ENCODE measurements around the gene FARP1.

Gene FARP1

GRCh38 chr13:98204546-98204945 is 61.7 kb downstream of the FARP1 start:
- Histone ChIP-seq H3K4me3 (ENCODE audit: low read length) (no peak overlapping the region), H3K9me3 (ENCODE audit: insufficient read depth, low read depth, low read length) (peaks cover 13% of the 10 kb centered on the region; the same call in 1 of the 2 replicates), H3K27ac (ENCODE audit: low read depth, low read length) (no peak overlapping the region), H3K9ac (ENCODE audit: low read depth, low read length) (no peak overlapping the region), H3K36me3 (ENCODE audit: insufficient read depth, low read length) (0 out of 2 replicates have a peak, but pooled peaks cover 4% of the 10 kb centered on the region), H3K27me3 (ENCODE audit: insufficient read depth, low read length) (no peaks in the 10 kb centered on the region), H3K4me1 (ENCODE audit: insufficient read depth, low read length) (peaks cover 35% of the 10 kb centered on the region)
- WGBS = 96% methylated on average over 2 of the region's 2 CpGs

GRCh38 chr13:98206946-98207345 is 64.1 kb downstream of the FARP1 start:
- WGBS = 93% methylated on average over 4 of the region's 4 CpGs
- Histone ChIP-seq H3K27ac (ENCODE audit: low read depth, low read length) (no peak overlapping the region), H3K4me1 (ENCODE audit: insufficient read depth, low read length) (peaks cover 11% of the 10 kb centered on the region), H3K9ac (ENCODE audit: low read depth, low read length) (no peak overlapping the region), H3K4me3 (ENCODE audit: low read length) (no peak overlapping the region), H3K36me3 (ENCODE audit: insufficient read depth, low read length) (0 out of 2 replicates have a peak, but pooled peaks cover 4% of the 10 kb centered on the region), H3K27me3 (ENCODE audit: insufficient read depth, low read length) (no peaks in the 10 kb centered on the region), H3K9me3 (ENCODE audit: insufficient read depth, low read depth, low read length) (peaks cover 21% of the 10 kb centered on the region)

GRCh38 chr13:98207416-98207815 is 64.5 kb downstream of the FARP1 start:
- H3K36me3 ChIP-seq (ENCODE audit: insufficient read depth, low read length) = 0 out of 2 replicates have a peak, but pooled peaks cover 4% of the 10 kb centered on the region
- H3K4me1 ChIP-seq (ENCODE audit: insufficient read depth, low read length) = peaks cover 7% of the 10 kb centered on the region
- H3K9me3 ChIP-seq (ENCODE audit: insufficient read depth, low read depth, low read length) = peaks cover 21% of the 10 kb centered on the region
- H3K4me3 ChIP-seq (ENCODE audit: low read length) = no peak overlapping the region
- WGBS = 72% methylated on average over 4 of the region's 4 CpGs
- H3K27ac ChIP-seq (ENCODE audit: low read depth, low read length) = no peak overlapping the region
- H3K27me3 ChIP-seq (ENCODE audit: insufficient read depth, low read length) = no peaks in the 10 kb centered on the region
- H3K9ac ChIP-seq (ENCODE audit: low read depth, low read length) = no peak overlapping the region

GRCh38 chr13:98208606-98209005 is 65.7 kb downstream of the FARP1 start:
- no peak overlapping the region for H3K27ac ChIP-seq (ENCODE audit: low read depth, low read length)
- H3K9ac ChIP-seq (ENCODE audit: low read depth, low read length) = no peak overlapping the region
- 92% methylated on average over 5 of the region's 5 CpGs for WGBS
- peaks cover 6% of the 10 kb centered on the region for H3K4me1 ChIP-seq (ENCODE audit: insufficient read depth, low read length)
- no peak overlapping the region for H3K4me3 ChIP-seq (ENCODE audit: low read length)
- H3K36me3 ChIP-seq (ENCODE audit: insufficient read depth, low read length) = peaks cover 11% of the 10 kb centered on the region; the same call in 1 of the 2 replicates
- H3K9me3 ChIP-seq (ENCODE audit: insufficient read depth, low read depth, low read length) = peaks cover 21% of the 10 kb centered on the region
- H3K27me3 ChIP-seq (ENCODE audit: insufficient read depth, low read length) = no peaks in the 10 kb centered on the region

- H3K4me3 ChIP-seq (ENCODE audit: low read length) = no peak overlapping the region
- no peak overlapping the region for H3K27ac ChIP-seq (ENCODE audit: low read depth, low read length)
- no peaks in the 10 kb centered on the region; the same call in 1 of the 2 replicates for H3K4me1 ChIP-seq (ENCODE audit: insufficient read depth, low read length)
- 98% methylated on average over 5 of the region's 5 CpGs for WGBS
- H3K36me3 ChIP-seq (ENCODE audit: insufficient read depth, low read length) = peaks cover 23% of the 10 kb centered on the region
- no peak overlapping the region for H3K9ac ChIP-seq (ENCODE audit: low read depth, low read length)
- H3K9me3 ChIP-seq (ENCODE audit: insufficient read depth, low read depth, low read length) = peaks cover 8% of the 10 kb centered on the region
- no peaks in the 10 kb centered on the region for H3K27me3 ChIP-seq (ENCODE audit: insufficient read depth, low read length)
These were observed 69.9 kb downstream of the FARP1 start for GRCh38 chr13:98212763-98213162.

- WGBS = 95% methylated on average over 7 of the region's 8 CpGs
- peaks cover 8% of the 10 kb centered on the region for H3K9me3 ChIP-seq (ENCODE audit: insufficient read depth, low read depth, low read length)
- H3K9ac ChIP-seq (ENCODE audit: low read depth, low read length) = no peak overlapping the region
- H3K4me1 ChIP-seq (ENCODE audit: insufficient read depth, low read length) = no peaks in the 10 kb centered on the region; the same call in 1 of the 2 replicates
- H3K27ac ChIP-seq (ENCODE audit: low read depth, low read length) = no peak overlapping the region
- no peaks in the 10 kb centered on the region for H3K27me3 ChIP-seq (ENCODE audit: insufficient read depth, low read length)
- peaks cover 23% of the 10 kb centered on the region for H3K36me3 ChIP-seq (ENCODE audit: insufficient read depth, low read length)
- no peak overlapping the region for H3K4me3 ChIP-seq (ENCODE audit: low read length)
These were observed 70.5 kb downstream of the FARP1 start for GRCh38 chr13:98213354-98213753.

- Histone ChIP-seq H3K9me3 (ENCODE audit: insufficient read depth, low read depth, low read length) (peaks cover 8% of the 10 kb centered on the region), H3K4me1 (ENCODE audit: insufficient read depth, low read length) (no peaks in the 10 kb centered on the region; the same call in 1 of the 2 replicates), H3K27me3 (ENCODE audit: insufficient read depth, low read length) (no peaks in the 10 kb centered on the region), H3K4me3 (ENCODE audit: low read length) (no peak overlapping the region), H3K27ac (ENCODE audit: low read depth, low read length) (no peak overlapping the region), H3K36me3 (ENCODE audit: insufficient read depth, low read length) (peaks cover 23% of the 10 kb centered on the region), H3K9ac (ENCODE audit: low read depth, low read length) (no peak overlapping the region)
- WGBS = 74% methylated on average over 14 of the region's 16 CpGs
These were observed 71.2 kb downstream of the FARP1 start for GRCh38 chr13:98214008-98214643.

GRCh38 chr13:98214707-98215106 is 71.8 kb downstream of the FARP1 start:
- no peak overlapping the region for H3K9ac ChIP-seq (ENCODE audit: low read depth, low read length)
- H3K4me3 ChIP-seq (ENCODE audit: low read length) = no peak overlapping the region
- H3K9me3 ChIP-seq (ENCODE audit: insufficient read depth, low read depth, low read length) = peaks cover 8% of the 10 kb centered on the region
- no peaks in the 10 kb centered on the region; the same call in 1 of the 2 replicates for H3K4me1 ChIP-seq (ENCODE audit: insufficient read depth, low read length)
- 94% methylated on average over 6 of the region's 6 CpGs for WGBS
- H3K27ac ChIP-seq (ENCODE audit: low read depth, low read length) = no peak overlapping the region
- no peaks in the 10 kb centered on the region for H3K27me3 ChIP-seq (ENCODE audit: insufficient read depth, low read length)
- H3K36me3 ChIP-seq (ENCODE audit: insufficient read depth, low read length) = peaks cover 23% of the 10 kb centered on the region

- H3K27ac ChIP-seq (ENCODE audit: low read depth, low read length) = no peak overlapping the region
- H3K27me3 ChIP-seq (ENCODE audit: insufficient read depth, low read length) = no peaks in the 10 kb centered on the region
- WGBS = 99% methylated on average over 6 of the region's 6 CpGs
- H3K9me3 ChIP-seq (ENCODE audit: insufficient read depth, low read depth, low read length) = peaks cover 8% of the 10 kb centered on the region
- H3K4me3 ChIP-seq (ENCODE audit: low read length) = no peak overlapping the region
- peaks cover 23% of the 10 kb centered on the region for H3K36me3 ChIP-seq (ENCODE audit: insufficient read depth, low read length)
- H3K9ac ChIP-seq (ENCODE audit: low read depth, low read length) = no peak overlapping the region
- H3K4me1 ChIP-seq (ENCODE audit: insufficient read depth, low read length) = peaks cover 3% of the 10 kb centered on the region; the same call in 1 of the 2 replicates
These were observed 72.6 kb downstream of the FARP1 start for GRCh38 chr13:98215508-98215907.

- H3K4me3 ChIP-seq (ENCODE audit: low read length) = no peak overlapping the region
- H3K27me3 ChIP-seq (ENCODE audit: insufficient read depth, low read length) = no peaks in the 10 kb centered on the region
- 82% methylated on average over 4 of the region's 4 CpGs for WGBS
- peaks cover 23% of the 10 kb centered on the region for H3K36me3 ChIP-seq (ENCODE audit: insufficient read depth, low read length)
- H3K9me3 ChIP-seq (ENCODE audit: insufficient read depth, low read depth, low read length) = peaks cover 4% of the 10 kb centered on the region; the same call in 1 of the 2 replicates
- H3K9ac ChIP-seq (ENCODE audit: low read depth, low read length) = no peak overlapping the region
- peaks cover 3% of the 10 kb centered on the region; the same call in 1 of the 2 replicates for H3K4me1 ChIP-seq (ENCODE audit: insufficient read depth, low read length)
- no peak overlapping the region for H3K27ac ChIP-seq (ENCODE audit: low read depth, low read length)
These were observed 73.3 kb downstream of the FARP1 start for GRCh38 chr13:98216135-98216565.

- Histone ChIP-seq H3K9me3 (ENCODE audit: insufficient read depth, low read depth, low read length) (no peaks in the 10 kb centered on the region), H3K4me3 (ENCODE audit: low read length) (no peak overlapping the region), H3K9ac (ENCODE audit: low read depth, low read length) (no peak overlapping the region), H3K4me1 (ENCODE audit: insufficient read depth, low read length) (peaks cover 3% of the 10 kb centered on the region; the same call in 1 of the 2 replicates), H3K27me3 (ENCODE audit: insufficient read depth, low read length) (no peaks in the 10 kb centered on the region), H3K36me3 (ENCODE audit: insufficient read depth, low read length) (peaks cover 23% of the 10 kb centered on the region), H3K27ac (ENCODE audit: low read depth, low read length) (no peak overlapping the region)
- 78% methylated on average over 7 of the region's 7 CpGs for WGBS
These were observed 73.9 kb downstream of the FARP1 start for GRCh38 chr13:98216711-98217285.

All from HUES64 (cell line).